GM18867 (cell line): ENCODE data around the gene TMEM131L.
A peak's percentile ranks its signal among the peaks of the same experiment; 100 is the strongest.
"Not testable (repeated sequence)": the region's sequence is repeated elsewhere in the genome, so short reads cannot be mapped to it uniquely, and the experiment has no call there.

Source experiments
- ATAC-seq: cut with Tn5 transposase; IDR thresholded peaks from one replicate; pipeline ENCODE4 v1.9.1; 2021; ENCODE audit warnings: mild to moderate bottlenecking, moderate library complexity; ENCODE audit not compliant: unreplicated experiment

Gene TMEM131L

GRCh38 chr4:153535772-153536513 lies 69.8 kb downstream of the TMEM131L start:
- no peak for ATAC-seq

- no peak for ATAC-seq
Observed at GRCh38 chr4:153537493-153537960, 71.4 kb downstream of the TMEM131L start.

GRCh38 chr4:153538487-153539357 lies 72.6 kb downstream of the TMEM131L start:
- ATAC-seq: no peak

- no peak for ATAC-seq
Observed at GRCh38 chr4:153539422-153539821, 73.3 kb downstream of the TMEM131L start.

GRCh38 chr4:153541456-153542096 lies 75.4 kb downstream of the TMEM131L start:
- ATAC-seq: peak; percentile 35

- peak; percentile 18 for ATAC-seq
Observed at GRCh38 chr4:153542131-153542530, 76.0 kb downstream of the TMEM131L start.

DNA sequence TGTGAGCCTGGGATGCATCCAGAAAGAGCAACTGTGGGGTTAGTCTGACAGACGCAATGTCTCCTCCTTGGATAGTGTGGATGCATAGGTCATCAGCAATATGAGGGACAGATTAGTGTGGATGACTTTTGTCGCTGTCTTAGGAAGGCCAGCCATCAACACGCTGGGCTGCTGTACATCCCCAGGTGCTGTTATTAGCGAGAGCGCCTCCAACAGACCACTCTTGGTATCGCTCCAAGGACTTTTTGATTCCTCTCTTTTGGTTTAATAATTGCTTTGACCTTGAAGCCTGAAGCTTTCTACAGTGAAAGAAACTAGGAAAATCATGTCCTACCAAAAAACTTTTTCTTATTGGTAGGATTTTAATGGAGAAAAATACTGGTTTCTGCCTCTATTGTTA lies 76.7 kb downstream of the TMEM131L start:
- ATAC-seq: no peak

GRCh38 chr4:153543351-153543750 lies 77.2 kb downstream of the TMEM131L start:
- no peak for ATAC-seq

- ATAC-seq: no peak
Observed at GRCh38 chr4:153545822-153546221, 79.7 kb downstream of the TMEM131L start.

DNA sequence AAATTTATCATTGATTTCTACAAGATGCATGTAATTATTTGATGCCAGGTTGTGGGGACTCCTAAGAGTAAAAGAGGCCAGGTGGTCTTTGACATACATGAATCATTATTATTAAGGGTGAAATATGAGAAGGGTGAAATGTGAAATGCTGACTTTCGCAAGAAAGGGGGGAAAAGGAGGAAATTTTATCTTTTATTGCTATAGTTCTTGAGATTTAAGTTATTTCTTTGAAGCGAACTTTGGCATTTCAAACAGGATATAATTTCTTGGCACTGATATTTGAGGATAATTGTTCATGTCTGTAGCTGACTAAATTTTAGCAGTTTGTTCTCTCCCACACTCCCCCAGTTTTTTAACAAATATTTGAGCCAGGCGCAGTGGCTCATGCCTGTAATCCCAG lies 80.1 kb downstream of the TMEM131L start:
- no peak for ATAC-seq

DNA sequence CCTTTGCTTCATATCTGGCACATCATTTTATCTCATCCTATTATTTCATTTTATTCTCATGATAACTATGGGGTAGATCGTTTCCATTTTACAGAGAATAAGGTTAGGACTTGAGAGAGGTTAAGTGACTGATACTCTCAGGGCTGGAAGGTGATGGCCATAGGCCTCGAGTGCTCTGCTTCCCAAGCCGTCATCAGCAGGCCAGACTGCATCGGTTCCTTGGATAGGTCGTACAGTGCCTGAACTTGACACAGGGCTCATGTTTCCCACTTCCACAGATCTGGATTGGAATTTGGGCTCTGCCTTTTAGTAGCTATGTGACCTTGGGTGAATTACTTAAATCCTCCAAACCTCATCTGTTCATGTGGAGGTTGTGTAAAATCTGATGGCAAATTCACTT lies 81.4 kb downstream of the TMEM131L start:
- no peak for ATAC-seq

DNA sequence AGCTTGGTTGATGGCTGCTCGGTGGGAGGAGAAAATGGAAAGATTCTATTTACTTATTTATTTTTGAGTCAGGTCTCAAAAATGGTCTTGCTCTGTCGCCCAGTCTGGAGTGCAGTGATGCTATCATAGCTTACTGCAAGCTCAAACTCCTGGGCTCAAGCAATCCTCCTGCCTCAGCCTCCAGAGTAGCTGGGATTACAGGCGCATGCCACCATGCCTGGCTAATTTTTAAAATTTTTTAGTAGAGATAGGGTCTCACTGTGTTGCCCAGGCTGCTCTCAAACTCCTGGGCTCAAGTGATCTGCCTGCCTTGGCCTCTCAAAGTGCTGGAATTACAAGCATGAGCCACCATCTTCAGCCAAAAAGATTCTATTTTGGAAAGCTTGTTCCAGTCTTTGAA lies 82.7 kb downstream of the TMEM131L start:
- not testable (repeated sequence) for ATAC-seq

- no peak for ATAC-seq
Observed at GRCh38 chr4:153549405-153549804, 83.2 kb downstream of the TMEM131L start.

- no peak for ATAC-seq
Observed at GRCh38 chr4:153553155-153553818, 87.1 kb downstream of the TMEM131L start.

DNA sequence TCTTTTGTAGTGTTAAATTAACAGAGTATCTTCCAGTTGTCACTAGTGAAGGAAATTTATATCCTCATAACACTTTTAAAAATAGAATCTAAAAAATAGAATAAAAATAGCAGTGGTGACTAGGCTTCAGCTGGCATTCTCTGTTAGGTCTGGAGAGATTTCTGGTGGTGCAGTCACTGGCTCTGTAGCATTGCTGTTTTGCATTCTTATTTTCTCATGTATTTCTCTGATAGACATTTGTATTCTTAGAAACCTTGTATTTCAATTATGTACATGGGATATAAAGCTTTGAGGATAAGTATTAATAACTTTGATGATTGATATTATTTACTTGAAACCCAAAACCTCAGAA lies 87.6 kb downstream of the TMEM131L start:
- no peak for ATAC-seq

DNA sequence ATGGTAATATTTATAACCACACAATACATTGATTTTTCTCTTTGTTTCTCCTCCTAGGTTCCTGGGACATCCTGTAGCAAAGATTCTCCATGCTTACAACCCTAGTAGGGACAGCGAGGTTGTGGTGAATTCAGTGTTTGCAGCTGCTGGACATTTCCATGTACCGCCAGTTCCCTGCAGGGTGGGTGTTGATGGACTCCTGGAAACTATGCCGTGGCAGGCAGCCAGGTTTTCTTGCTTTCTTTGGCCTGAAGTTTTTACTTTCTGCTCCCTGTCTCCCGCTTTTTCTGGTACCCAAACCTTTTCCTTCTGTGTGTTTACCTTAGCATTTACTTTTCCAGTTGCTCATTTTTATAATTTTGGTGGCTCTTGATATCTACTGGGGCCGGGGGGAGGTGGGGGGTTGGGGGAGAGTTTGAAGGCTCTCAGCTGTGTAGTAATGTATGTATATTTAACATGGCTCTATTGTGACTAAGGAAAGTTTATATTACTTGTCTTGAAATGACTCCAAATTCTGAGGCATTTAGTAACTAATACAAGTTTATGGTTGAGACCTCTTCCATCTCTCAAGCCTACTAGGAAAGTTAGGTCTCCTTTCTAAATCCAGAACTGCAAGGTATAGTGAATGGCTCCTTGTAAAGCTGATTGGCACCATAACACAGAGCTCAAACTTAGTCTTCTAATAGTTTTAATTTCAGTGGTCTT lies 89.7 kb downstream of the TMEM131L start:
- no peak for ATAC-seq

GRCh38 chr4:153556435-153556815 lies 90.3 kb downstream of the TMEM131L start:
- no peak for ATAC-seq

DNA sequence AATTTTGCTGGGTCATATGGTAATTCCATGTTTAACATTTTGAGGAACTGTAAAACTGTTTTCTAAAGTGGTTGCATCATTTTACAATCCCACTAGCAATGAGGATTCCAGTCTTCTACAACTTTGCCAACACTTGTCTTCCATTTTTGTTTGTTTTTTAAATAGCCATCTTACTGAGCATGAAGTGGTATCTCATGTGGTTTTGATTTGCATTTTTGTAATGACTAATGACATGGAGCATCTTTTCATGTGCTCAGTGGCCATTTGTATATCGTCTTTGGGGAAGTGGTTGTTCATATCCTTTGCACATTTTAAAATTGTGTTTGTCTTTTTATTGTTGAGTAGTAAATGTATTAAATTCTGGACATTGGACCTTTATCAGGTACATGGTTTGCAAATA lies 94.7 kb downstream of the TMEM131L start:
- ATAC-seq: peak; percentile 73

GRCh38 chr4:153564630-153565525 lies 98.7 kb downstream of the TMEM131L start:
- ATAC-seq: no peak
